Parathyroid adenoma (tissue), 2 donors: Measurements from ENCODE around the gene TAF11L9.
"Not testable (repeated sequence)": the region's sequence is repeated elsewhere in the genome, so short reads cannot be mapped to it uniquely, and the experiment has no call there.

ENCODE experiments used
- H2AFZ ChIP-seq: fragments of 300-600 bp; sonication (generic); one replicate; pipeline ENCODE4 v1.7.0; 2017; ENCODE audit warnings: antibody characterized with exemption, mild to moderate bottlenecking
- H3K27ac ChIP-seq: fragments of 300-600 bp; sonication (generic); one replicate; pipeline ENCODE4 v1.7.0; 2017
- H3K27me3 ChIP-seq: fragments of 300-600 bp; sonication (generic); one replicate; pipeline ENCODE4 v1.7.0; 2017; ENCODE audit warnings: low read length; ENCODE audit not compliant: control insufficient read depth, insufficient read depth
- H3K36me3 ChIP-seq: fragments of 300-600 bp; sonication (generic); one replicate; pipeline ENCODE4 v1.7.0; 2017; ENCODE audit warnings: low read length; ENCODE audit not compliant: control insufficient read depth, insufficient read depth
- H3K4me1 ChIP-seq: fragments of 300-600 bp; sonication (generic); one replicate; pipeline ENCODE4 v1.7.0; 2017; ENCODE audit warnings: control low read depth
- H3K4me2 ChIP-seq: fragments of 300-600 bp; sonication (generic); one replicate; pipeline ENCODE4 v1.7.0; 2017; ENCODE audit warnings: low read length
- H3K4me3 ChIP-seq: fragments of 300-600 bp; sonication (generic); one replicate; pipeline ENCODE4 v1.7.0; 2017; ENCODE audit warnings: low read depth, low read length
- H3K79me2 ChIP-seq: fragments of 300-600 bp; sonication (generic); one replicate; pipeline ENCODE4 v1.7.0; 2017; ENCODE audit warnings: control low read depth
- H3K9ac ChIP-seq: fragments of 300-600 bp; sonication (generic); one replicate; pipeline ENCODE4 v1.7.0; 2017; ENCODE audit warnings: mild to moderate bottlenecking
- H3K9me3 ChIP-seq: fragments of 300-600 bp; sonication (generic); one replicate; pipeline ENCODE4 v1.7.0; 2017; ENCODE audit warnings: low read length; ENCODE audit not compliant: control insufficient read depth
- CTCF ChIP-seq: fragments of 300-600 bp; sonication (generic); IDR thresholded peaks from one replicate; pipeline ENCODE4 v1.7.0; 2017; ENCODE audit warnings: antibody characterized with exemption, mild to moderate bottlenecking
- donor health status: primary hyperparathyroidism.

The TAF11L9 gene

GRCh38 chr5:17594255-17594654, at the start of gene TAF11L9:
TSS of gene TAF11L9 (minus strand) at chr5:17594394.
- H3K9ac ChIP-seq, H3K4me1 ChIP-seq, H3K4me2 ChIP-seq: not testable (repeated sequence)

GRCh38 chr5:17634160-17634559, 40.0 kb upstream of the TAF11L9 start, which contains the start of gene TAF11L14:
TSS of gene TAF11L14 (plus strand) at chr5:17634460.
- no peak for TF ChIP-seq CTCF
- H3K36me3 ChIP-seq = no peaks in the 10 kb centered on the region

More at GRCh38 chr5:17594255-17594654, at the start of gene TAF11L9:
- not testable (repeated sequence) for H3K79me2 ChIP-seq, H3K9me3 ChIP-seq, H3K27me3 ChIP-seq, H3K4me3 ChIP-seq, H3K36me3 ChIP-seq, H3K27ac ChIP-seq, H2AFZ ChIP-seq

GRCh38 chr5:17631788-17632187, 37.6 kb upstream of the TAF11L9 start, which contains the start of gene TAF11L13:
TSS of gene TAF11L13 (plus strand) at chr5:17632088.
- H3K79me2 ChIP-seq, H3K4me3 ChIP-seq, H3K4me1 ChIP-seq, H3K36me3 ChIP-seq, H3K9me3 ChIP-seq, H3K4me2 ChIP-seq, H2AFZ ChIP-seq, H3K27ac ChIP-seq, H3K9ac ChIP-seq, H3K27me3 ChIP-seq: not testable (repeated sequence)

More at GRCh38 chr5:17634160-17634559, 40.0 kb upstream of the TAF11L9 start, which contains the start of gene TAF11L14:
- no peaks in the 10 kb centered on the region for H3K4me1 ChIP-seq
- H3K27me3 ChIP-seq = no peaks in the 10 kb centered on the region
- H3K4me3 ChIP-seq = no peak within 1 kb of the TSS
- no peaks in the 10 kb centered on the region for H3K9me3 ChIP-seq
- no peak within 1 kb of the TSS for H3K4me2 ChIP-seq
- no peak within 1 kb of the TSS for H3K9ac ChIP-seq
- H3K79me2 ChIP-seq = no peaks in the 10 kb centered on the region
- no peak within 1 kb of the TSS for H3K27ac ChIP-seq
- no peak within 1 kb of the TSS for H2AFZ ChIP-seq

GRCh38 chr5:17625686-17626085, 31.5 kb upstream of the TAF11L9 start:
- Histone ChIP-seq H3K36me3 (no peaks in the 10 kb centered on the region), H3K27me3 (no peaks in the 10 kb centered on the region), H3K27ac (no peak overlapping the region), H3K9ac (no peak overlapping the region), H3K79me2 (no peaks in the 10 kb centered on the region), H3K4me1 (no peaks in the 10 kb centered on the region), H2AFZ (no peak overlapping the region), H3K4me2 (no peak overlapping the region), H3K4me3 (no peak overlapping the region), H3K9me3 (no peaks in the 10 kb centered on the region)
- TF ChIP-seq CTCF = no peak

DNA sequence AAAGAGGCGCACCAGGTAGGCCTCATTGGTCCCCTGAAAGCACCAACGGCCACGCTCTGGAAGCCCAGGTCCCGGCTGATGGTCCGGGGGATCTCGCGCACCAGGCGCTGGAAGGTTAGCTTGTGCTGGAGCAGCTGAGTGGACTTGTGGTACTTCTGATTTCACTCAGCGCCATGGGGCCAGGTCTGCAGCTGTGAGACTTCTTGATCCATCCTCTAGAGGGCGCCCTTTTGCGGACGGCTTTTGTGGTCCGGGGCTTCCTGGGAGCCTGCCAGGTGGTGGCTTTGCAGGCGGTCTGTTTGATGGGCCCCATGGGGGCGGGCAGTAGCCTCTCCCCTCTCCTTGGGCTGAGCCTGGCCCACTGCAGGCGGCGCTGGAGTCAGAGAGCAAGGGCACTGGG, 26.4 kb upstream of the TAF11L9 start:
- no peaks in the 10 kb centered on the region for H3K9me3 ChIP-seq
- TF ChIP-seq CTCF = no peak
- H3K4me2 ChIP-seq = no peak overlapping the region
- no peak overlapping the region for H2AFZ ChIP-seq
- no peaks in the 10 kb centered on the region for H3K79me2 ChIP-seq
- H3K27ac ChIP-seq = no peak overlapping the region
- H3K36me3 ChIP-seq = no peaks in the 10 kb centered on the region
- H3K27me3 ChIP-seq = no peaks in the 10 kb centered on the region
- H3K9ac ChIP-seq = no peak overlapping the region
- no peak overlapping the region for H3K4me3 ChIP-seq
- no peaks in the 10 kb centered on the region for H3K4me1 ChIP-seq

- Histone ChIP-seq H3K9ac (no peak overlapping the region), H3K79me2 (no peaks in the 10 kb centered on the region), H3K4me2 (no peak overlapping the region), H3K27me3 (no peaks in the 10 kb centered on the region), H2AFZ (no peak overlapping the region), H3K9me3 (no peaks in the 10 kb centered on the region), H3K27ac (no peak overlapping the region), H3K36me3 (no peaks in the 10 kb centered on the region), H3K4me3 (no peak overlapping the region), H3K4me1 (no peaks in the 10 kb centered on the region)
- no peak for TF ChIP-seq CTCF
Measured at GRCh38 chr5:17619354-17619753, 25.2 kb upstream of the TAF11L9 start.
